Measurements from ENCODE around the gene TBC1D2B. TPM values are rescaled to one million over a fixed set of nuclear protein-coding genes. Genes with fewer than 3 reads are reported as not detected.

TBC1D2B gene
- total RNA-seq, 1 donor from 2014 or later: 13.8 TPM

- Mint-ChIP-seq H3K4me1 (ENCODE audit: unreplicated experiment) (peaks cover 27% of the 10 kb centered on the region), H3K9me3 (ENCODE audit: unreplicated experiment) (no peaks in the 10 kb centered on the region), H3K27me3 (ENCODE audit: unreplicated experiment) (no peaks in the 10 kb centered on the region), H3K36me3 (ENCODE audit: low read depth, unreplicated experiment) (no peaks in the 10 kb centered on the region), H3K4me3 (ENCODE audit: unreplicated experiment) (no peak overlapping the region), H3K27ac (ENCODE audit: unreplicated experiment) (no peak overlapping the region)
- no peak for DNase-seq (ENCODE audit: low spot score)
- no peak for TF ChIP-seq CTCF (IDR thresholded peaks at IDR 0.05; ENCODE audit: unreplicated experiment)
These were observed 12.1 kb downstream of the TBC1D2B start for GRCh38 chr15:78065284-78065872.

GRCh38 chr15:78064544-78064943, 13.0 kb downstream of the TBC1D2B start:
- DNase-seq (ENCODE audit: low spot score): no peak
- Mint-ChIP-seq H3K36me3 (ENCODE audit: low read depth, unreplicated experiment) (no peaks in the 10 kb centered on the region), H3K9me3 (ENCODE audit: unreplicated experiment) (no peaks in the 10 kb centered on the region), H3K4me3 (ENCODE audit: unreplicated experiment) (no peak overlapping the region), H3K27me3 (ENCODE audit: unreplicated experiment) (no peaks in the 10 kb centered on the region), H3K27ac (ENCODE audit: unreplicated experiment) (no peak overlapping the region), H3K4me1 (ENCODE audit: unreplicated experiment) (peaks cover 19% of the 10 kb centered on the region)
- TF ChIP-seq CTCF (IDR thresholded peaks at IDR 0.05; ENCODE audit: unreplicated experiment): no peak

GRCh38 chr15:78063970-78064385, 13.5 kb downstream of the TBC1D2B start:
- Mint-ChIP-seq H3K9me3 (ENCODE audit: unreplicated experiment) (no peaks in the 10 kb centered on the region), H3K4me3 (ENCODE audit: unreplicated experiment) (no peak overlapping the region), H3K4me1 (ENCODE audit: unreplicated experiment) (peaks cover 13% of the 10 kb centered on the region), H3K36me3 (ENCODE audit: low read depth, unreplicated experiment) (no peaks in the 10 kb centered on the region), H3K27me3 (ENCODE audit: unreplicated experiment) (no peaks in the 10 kb centered on the region), H3K27ac (ENCODE audit: unreplicated experiment) (no peak overlapping the region)
- no peak for DNase-seq (ENCODE audit: low spot score)
- no peak for TF ChIP-seq CTCF (IDR thresholded peaks at IDR 0.05; ENCODE audit: unreplicated experiment)

- Mint-ChIP-seq H3K27ac (ENCODE audit: unreplicated experiment) (no peak overlapping the region), H3K4me3 (ENCODE audit: unreplicated experiment) (no peak overlapping the region), H3K9me3 (ENCODE audit: unreplicated experiment) (no peaks in the 10 kb centered on the region), H3K4me1 (ENCODE audit: unreplicated experiment) (peaks cover 6% of the 10 kb centered on the region), H3K36me3 (ENCODE audit: low read depth, unreplicated experiment) (no peaks in the 10 kb centered on the region), H3K27me3 (ENCODE audit: unreplicated experiment) (peaks cover under 1% of the 10 kb centered on the region)
- DNase-seq (ENCODE audit: low spot score): no peak
- TF ChIP-seq CTCF (IDR thresholded peaks at IDR 0.05; ENCODE audit: unreplicated experiment): no peak
These were observed 14.3 kb downstream of the TBC1D2B start for GRCh38 chr15:78063217-78063616.

GRCh38 chr15:78061963-78062427, 15.5 kb downstream of the TBC1D2B start:
- DNase-seq (ENCODE audit: low spot score): no peak
- peaks cover 5% of the 10 kb centered on the region for H3K4me1 Mint-ChIP-seq (ENCODE audit: unreplicated experiment)
- no peak for TF ChIP-seq CTCF (IDR thresholded peaks at IDR 0.05; ENCODE audit: unreplicated experiment)
- no peaks in the 10 kb centered on the region for H3K9me3 Mint-ChIP-seq (ENCODE audit: unreplicated experiment)
- no peak overlapping the region for H3K27ac Mint-ChIP-seq (ENCODE audit: unreplicated experiment)
- peaks cover 3% of the 10 kb centered on the region for H3K27me3 Mint-ChIP-seq (ENCODE audit: unreplicated experiment)
- H3K4me3 Mint-ChIP-seq (ENCODE audit: unreplicated experiment): no peak overlapping the region
- no peaks in the 10 kb centered on the region for H3K36me3 Mint-ChIP-seq (ENCODE audit: low read depth, unreplicated experiment)
